ENCODE measurements around the gene COL20A1. TPM values are rescaled to one million over a fixed set of nuclear protein-coding genes. Genes with fewer than 3 reads are reported as not detected.

Gene COL20A1
- polyA plus RNA-seq, 4 donors, result 0.67 to 0.97 (median 0.78) TPM

GRCh38 chr20:63289311-63290135 is 3.5 kb upstream of the COL20A1 start:
- no peak for DNase-seq (ENCODE audit: low read depth in 4 of 4, low spot score in 3 of 4)

DNA sequence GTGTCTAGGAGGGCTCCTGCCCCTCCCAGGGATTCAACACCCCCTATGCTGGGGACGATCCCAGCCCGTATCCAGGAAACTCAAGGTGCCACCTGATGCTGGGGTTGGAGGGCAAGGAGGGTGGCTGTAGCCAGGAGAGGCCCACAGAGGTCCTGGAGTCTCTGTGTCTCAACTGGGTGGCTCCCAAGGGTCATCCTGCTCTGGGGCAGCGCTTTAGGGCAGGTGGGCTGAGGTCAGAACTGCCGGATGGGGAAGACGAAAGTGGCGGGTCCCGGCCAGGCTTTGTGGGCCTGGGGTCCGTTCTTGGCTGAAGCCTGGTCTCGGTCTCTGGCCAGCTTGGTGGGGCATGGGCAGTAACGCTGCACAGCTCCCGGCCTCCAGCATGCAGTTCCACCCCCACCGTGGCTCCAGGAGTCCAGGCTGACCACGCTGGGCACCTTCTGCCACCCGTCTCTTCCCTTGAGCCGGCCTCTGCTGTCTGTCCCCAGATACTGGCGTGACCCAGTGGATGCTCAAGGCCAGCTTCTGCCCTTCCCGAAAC is 2.8 kb upstream of the COL20A1 start:
- no peak for DNase-seq (ENCODE audit: low read depth in 4 of 4, low spot score in 3 of 4)

DNA sequence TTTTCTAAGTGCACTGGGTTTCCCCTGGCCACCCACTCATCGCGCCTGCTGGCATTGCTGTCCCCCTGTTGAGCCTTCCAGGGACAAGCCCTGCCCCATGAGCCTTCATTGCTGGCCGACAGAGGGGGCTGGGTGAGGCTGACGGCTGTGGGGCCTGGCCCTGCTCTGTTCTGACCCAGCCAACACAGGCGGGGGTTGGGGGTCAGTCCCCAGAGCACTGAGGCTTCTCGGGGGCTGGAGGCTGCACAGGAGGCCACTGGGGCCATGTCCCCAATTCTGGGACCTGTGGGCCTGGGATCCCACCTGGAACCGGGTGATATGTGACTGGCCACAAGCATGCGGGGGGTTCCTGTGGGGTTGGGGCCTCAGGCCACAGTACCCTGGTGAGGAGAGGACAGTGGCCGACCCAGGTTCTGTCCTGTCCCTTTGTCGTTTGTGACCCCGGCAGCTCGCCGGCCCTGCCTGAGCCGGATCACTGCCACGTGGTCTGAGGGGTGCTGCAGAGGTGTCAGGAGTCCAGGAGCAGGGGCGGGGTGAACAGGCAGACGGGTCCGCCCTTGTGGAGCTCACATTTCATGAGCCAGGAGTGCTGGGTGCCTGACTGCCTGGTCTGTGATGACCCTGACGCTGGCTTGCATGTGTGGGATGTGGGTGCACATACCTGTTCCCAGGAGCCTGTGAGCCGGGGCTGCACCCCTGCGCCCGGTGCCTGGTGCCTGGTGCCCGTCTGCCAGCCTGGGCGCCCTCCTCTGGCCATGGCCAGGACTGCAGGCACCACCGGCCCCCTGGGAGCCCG is 2.1 kb upstream of the COL20A1 start:
- DNase-seq (ENCODE audit: low read depth in 4 of 4, low spot score in 3 of 4), result no peak

- DNase-seq (ENCODE audit: low read depth in 4 of 4, low spot score in 3 of 4), result no peak
These were observed 1.2 kb upstream of the COL20A1 start for GRCh38 chr20:63291811-63292210.

- no peak for DNase-seq (ENCODE audit: low read depth in 4 of 4, low spot score in 3 of 4)
These were observed 689 bp upstream of the COL20A1 start for GRCh38 chr20:63292292-63292701.

DNA sequence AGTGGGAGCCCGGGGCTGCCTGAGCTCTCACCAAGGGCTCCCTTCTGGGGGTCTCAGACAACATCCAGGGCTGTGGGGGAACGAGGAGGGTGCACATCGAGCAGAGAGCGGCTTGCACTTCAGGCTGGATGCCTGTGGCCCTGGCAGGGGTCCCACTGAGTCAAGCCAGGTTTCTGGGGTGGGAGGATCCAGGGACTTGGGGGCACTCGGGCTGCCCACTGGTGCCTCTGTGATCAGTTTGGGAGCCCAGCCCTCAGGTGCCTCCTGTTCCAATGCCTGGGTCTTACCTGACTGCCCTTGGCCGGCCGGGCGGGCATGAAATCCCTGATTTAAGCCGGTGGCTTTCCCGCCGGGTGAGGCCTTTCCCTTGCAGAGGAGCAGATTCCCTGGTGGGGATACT is 470 bp downstream of the COL20A1 start:
- no peak for DNase-seq (ENCODE audit: low read depth in 4 of 4, low spot score in 3 of 4)

GRCh38 chr20:63293871-63294535 is 1.0 kb downstream of the COL20A1 start:
- DNase-seq (ENCODE audit: low read depth in 4 of 4, low spot score in 3 of 4), result no peak

GRCh38 chr20:63294536-63294900 is 1.5 kb downstream of the COL20A1 start:
- DNase-seq (ENCODE audit: low read depth in 4 of 4, low spot score in 3 of 4), result no peak

DNA sequence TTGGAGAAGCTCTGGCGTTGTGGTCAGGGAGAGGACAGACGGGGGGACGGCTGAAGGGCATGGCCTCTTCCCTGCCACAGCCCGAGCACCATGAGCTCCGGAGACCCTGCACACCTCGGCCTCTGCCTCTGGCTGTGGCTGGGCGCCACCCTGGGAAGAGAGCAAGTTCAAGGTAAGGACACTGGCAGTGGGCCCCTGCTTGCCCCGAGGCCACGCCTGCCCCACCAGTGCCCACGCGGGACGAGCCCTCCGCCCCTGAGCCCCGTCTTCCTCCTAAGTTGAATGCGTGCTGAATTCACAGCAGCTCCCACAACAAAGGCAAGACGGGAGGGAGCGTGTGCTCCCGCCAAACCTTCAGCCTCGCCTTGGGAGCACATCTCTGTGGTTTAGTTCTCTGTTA is 2.0 kb downstream of the COL20A1 start:
- no peak for DNase-seq (ENCODE audit: low read depth in 4 of 4, low spot score in 3 of 4)

DNA sequence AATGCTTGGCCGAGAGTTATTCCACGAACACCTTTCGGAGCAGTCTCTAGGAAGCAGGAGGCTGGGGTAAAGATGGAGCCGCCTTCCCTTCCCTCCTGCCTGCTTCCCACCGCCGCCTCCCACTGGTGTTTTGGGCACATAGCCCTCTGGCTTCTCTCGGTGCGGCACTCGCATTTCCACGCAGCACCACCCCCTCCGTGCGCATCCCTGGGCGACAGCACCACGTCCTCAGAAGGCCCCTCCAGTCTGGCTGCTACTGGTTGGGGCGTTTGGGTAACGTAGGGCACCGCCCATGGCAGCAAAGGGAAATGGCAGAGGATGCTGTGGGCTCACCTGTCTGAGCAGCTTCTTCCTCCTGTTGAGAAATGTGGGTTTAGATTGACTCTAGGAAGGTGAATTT is 2.4 kb downstream of the COL20A1 start:
- DNase-seq (ENCODE audit: low read depth in 4 of 4, low spot score in 3 of 4), result no peak

DNA sequence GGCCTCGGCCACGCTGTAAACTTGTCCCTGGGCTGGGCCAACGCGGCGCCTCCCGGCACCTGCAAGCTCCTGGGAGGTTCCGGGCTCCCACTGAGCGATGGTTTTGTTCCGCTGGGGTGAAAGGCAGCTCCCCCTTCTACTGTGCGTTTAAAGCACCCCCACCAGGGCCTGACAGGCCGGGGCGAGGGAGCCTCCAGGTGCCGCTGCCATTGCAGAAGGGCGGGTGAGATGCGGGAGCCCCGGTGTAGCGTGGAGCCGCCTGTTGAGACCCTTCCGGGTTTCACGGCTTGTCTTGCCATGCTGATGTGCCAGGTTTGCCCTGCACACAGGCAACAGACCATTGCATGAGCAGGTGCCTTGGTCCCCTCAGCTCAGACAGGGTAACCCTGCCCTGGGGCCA is 2.9 kb downstream of the COL20A1 start:
- no peak for DNase-seq (ENCODE audit: low read depth in 4 of 4, low spot score in 3 of 4)

DNA sequence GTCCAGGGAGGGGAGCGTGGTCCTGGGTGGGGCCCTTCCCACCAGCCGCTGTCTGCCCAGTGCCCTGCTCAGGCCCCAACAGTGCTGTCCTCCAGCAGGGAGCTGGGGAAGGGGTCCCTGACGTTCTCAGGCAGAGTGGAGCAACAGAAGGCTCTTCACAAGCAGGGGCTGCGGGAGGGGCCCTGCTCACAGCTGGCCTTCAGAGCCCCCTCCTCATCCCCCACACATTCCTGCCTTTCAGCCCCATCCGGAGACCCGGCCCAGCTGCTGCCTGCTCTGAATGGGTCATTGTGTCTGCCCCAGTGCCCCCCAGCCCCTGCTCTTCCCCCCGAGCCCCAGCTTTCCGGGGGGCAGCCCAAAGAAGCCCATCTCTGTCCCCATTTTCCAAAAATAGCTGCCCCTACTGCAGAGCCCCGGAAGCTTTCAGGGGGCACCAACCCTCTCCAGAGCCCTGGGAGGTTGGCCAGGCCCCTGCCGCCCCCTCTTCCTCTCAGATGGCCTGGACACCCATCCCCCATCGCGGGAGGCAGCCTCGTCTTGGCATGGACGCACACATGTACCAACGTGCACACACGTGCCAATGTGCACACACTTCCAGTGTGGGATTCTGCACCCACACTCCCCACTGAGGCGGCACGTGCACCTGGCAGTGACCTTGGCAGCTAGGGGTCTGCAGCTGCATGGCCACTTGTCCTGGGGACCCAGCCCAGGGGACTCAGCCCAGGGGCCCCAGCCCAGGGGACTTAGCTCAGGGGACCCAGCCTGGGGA is 3.7 kb downstream of the COL20A1 start:
- no peak for DNase-seq (ENCODE audit: low read depth in 4 of 4, low spot score in 3 of 4)

- no peak for DNase-seq (ENCODE audit: low read depth in 4 of 4, low spot score in 3 of 4)
These were observed 4.4 kb downstream of the COL20A1 start for GRCh38 chr20:63297371-63297781.

- no peak for DNase-seq (ENCODE audit: low read depth in 4 of 4, low spot score in 3 of 4)
These were observed 5.0 kb downstream of the COL20A1 start for GRCh38 chr20:63297796-63298572.

DNA sequence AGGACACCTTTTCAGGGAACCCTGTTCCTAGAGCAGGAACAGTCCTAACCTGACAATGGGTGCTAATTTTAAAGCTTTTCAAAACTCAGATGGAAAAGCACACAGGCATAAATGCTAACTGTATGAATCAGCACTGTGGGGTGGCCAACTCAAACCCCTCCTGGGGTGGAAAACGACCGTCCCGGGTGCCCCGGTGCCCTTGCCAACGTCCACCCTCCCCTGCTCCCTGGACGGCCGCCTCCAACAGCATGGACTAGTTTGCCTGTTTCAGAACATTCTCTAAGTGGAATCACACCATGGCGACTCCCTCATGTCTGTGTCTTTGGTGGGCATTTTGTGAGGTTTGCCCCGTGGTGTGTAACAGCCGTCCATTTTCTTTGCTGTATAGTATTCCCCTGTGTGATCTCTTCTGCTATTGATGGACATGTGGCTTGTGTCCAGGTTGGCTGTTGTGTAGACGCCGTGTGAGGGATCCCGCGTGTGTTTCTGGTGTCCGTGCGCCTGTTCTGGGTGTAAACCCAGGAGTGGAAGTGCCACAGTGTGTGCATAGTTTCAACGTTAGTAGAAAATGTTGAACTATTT is 5.8 kb downstream of the COL20A1 start:
- DNase-seq (ENCODE audit: low read depth in 4 of 4, low spot score in 3 of 4), result no peak

GRCh38 chr20:63301671-63302070 is 8.7 kb downstream of the COL20A1 start:
- DNase-seq (ENCODE audit: low read depth in 4 of 4, low spot score in 3 of 4), result no peak

GRCh38 chr20:63303095-63303666 is 10.2 kb downstream of the COL20A1 start:
- no peak for DNase-seq (ENCODE audit: low read depth in 4 of 4, low spot score in 3 of 4)

DNA sequence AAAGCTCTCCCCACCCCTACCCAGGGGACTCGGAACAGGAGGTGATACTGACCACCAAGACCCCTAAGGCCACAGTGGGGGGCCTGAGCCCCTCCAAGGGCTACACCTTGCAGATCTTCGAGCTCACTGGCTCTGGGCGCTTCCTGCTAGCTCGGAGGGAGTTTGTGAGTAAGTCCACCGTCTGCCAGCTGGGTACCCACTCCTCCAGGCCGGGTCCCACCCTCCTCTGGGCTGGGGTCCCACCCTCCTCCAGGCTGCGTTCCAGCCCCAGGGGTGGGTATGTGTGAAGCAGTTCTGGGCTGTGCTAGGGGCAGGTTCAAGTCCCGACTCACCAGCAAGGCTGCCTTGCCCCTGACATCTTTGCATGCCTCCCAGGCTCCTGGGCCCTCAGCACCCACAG is 12.4 kb downstream of the COL20A1 start:
- no peak for DNase-seq (ENCODE audit: low read depth in 4 of 4, low spot score in 3 of 4)
